ENCODE measurements around the gene SMPD3.

SMPD3 gene

DNA sequence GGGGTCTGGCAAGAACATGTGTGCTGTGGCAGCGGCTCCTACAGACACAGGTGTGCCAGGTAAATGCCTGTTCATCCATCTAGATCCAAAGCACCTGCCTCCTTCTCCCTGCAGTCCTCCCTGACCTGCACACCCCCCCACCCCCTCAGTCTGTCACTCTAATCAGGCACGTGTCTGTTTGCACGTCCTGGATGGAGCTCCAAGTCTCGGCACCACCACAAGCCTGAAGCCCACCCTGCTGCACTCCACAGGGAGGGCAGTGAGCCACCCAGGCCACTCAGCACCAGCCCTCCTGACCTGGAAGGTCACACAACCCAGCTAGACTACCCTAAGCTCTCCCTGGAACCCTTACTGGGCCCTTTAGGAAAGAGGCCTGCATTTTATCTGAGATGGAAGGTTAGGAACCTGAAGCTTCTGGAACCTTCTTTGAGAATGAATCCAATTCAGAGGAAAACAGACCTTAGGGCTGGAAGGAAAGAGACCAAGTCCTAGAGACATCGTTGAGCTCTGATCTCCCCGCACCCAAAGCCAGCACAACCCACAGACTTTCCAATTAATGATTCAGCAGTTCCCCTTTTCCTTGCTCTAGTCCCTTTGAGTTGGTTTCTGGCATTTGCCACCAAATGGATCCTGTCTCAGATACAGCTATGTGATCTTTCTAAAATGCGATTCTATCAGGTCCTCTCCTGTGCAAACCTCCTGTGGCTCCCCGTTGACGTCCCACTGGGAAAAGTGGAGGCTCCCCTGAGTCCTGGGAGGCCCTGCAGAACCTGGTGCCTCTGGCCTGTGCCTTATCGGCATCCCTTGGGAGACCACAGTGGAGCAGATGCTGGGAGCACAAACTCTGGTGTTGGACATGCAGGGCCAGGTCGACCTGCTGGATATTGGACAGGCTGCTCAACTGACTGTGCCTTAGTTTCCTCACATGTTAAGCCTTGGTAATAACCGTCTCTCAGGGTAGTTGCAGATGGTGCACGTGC is 69.6 kb downstream of the SMPD3 start:
- no peak for DNase-seq (ENCODE audit: low spot score)
- TF ChIP-seq, protein P1, sequence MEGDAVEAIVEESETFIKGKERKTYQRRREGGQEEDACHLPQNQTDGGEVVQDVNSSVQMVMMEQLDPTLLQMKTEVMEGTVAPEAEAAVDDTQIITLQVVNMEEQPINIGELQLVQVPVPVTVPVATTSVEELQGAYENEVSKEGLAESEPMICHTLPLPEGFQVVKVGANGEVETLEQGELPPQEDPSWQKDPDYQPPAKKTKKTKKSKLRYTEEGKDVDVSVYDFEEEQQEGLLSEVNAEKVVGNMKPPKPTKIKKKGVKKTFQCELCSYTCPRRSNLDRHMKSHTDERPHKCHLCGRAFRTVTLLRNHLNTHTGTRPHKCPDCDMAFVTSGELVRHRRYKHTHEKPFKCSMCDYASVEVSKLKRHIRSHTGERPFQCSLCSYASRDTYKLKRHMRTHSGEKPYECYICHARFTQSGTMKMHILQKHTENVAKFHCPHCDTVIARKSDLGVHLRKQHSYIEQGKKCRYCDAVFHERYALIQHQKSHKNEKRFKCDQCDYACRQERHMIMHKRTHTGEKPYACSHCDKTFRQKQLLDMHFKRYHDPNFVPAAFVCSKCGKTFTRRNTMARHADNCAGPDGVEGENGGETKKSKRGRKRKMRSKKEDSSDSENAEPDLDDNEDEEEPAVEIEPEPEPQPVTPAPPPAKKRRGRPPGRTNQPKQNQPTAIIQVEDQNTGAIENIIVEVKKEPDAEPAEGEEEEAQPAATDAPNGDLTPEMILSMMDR (IDR thresholded peaks at IDR 0.05; ENCODE audit: extremely low read depth, missing control alignments), result no peak

DNA sequence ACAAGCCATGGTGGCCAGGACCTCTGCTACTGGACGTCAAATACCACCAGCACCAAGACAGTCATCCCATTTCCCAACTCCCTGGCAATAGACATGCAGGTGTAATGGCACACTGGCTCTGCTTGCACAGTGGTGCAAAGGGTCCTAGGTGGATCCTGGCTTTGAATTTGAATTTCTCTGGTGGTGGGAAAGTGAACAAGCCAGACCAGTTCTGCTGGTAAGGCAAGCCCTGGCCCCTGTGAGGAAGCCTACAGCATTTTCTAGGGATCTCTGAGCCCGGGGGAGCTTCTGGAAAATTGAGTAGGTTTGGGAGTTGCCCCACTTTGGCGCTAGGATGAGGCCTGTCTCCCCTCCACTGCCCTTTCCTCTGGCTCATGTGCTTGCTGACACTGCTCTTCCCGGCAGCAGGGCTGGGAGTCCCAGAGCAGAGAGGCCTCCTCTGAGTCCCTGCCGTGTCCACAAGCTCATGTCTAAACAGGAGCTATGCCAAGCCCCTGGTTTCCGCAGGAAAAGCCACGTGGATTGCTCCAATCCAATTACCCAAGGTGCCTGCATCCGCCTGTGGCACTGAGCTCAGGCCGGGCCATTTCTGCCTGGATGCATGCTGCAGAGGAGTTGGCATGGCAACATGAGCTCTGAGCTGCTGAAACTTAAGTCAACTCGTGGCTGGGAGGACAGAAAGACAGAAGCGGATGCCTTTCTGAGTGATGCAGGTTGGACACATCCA is 70.5 kb downstream of the SMPD3 start:
- no peak for DNase-seq (ENCODE audit: low spot score)
- TF ChIP-seq, protein P1 (IDR thresholded peaks at IDR 0.05; ENCODE audit: extremely low read depth, missing control alignments), result no peak

DNA sequence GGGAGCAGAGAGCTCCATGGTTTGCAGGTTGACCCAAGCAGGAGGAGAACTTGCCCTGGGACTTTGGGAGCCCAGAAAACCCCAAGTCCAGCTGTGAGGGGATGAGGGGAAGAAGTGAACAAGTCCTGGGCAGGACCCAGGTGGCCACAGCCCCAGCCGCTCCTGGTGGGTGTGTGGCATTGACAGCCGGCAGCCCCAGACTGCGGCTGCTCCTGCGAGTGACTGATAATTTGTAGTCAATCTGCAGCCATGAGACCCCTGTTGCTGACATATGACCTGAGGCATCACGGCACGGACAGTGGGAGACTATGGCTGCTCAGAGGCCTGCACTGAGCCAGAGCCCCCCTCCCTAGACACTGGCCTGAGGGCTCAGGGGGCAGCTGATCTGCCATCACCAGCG is 71.1 kb downstream of the SMPD3 start:
- TF ChIP-seq, protein P1 (IDR thresholded peaks at IDR 0.05; ENCODE audit: extremely low read depth, missing control alignments), result no peak
- no peak for DNase-seq (ENCODE audit: low spot score)

DNA sequence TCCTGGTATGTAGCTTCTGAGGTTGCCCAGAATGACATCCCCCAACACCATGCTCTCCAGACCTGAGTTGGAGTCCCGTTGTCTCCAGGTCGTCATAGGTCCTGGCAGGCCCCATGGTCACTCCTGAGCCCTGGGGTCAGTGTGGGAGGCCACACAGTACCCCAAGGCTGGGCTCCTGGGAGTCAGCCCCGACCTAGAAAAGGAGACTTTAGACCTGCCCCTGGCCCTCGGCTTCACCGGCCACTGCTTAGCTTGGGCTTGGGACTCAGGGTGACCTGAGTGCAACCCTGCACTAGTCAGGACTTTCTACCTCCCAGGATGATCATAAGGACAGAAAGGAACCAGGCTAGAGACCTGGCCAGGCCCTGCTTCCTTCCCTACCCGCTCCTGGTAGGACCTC is 71.7 kb downstream of the SMPD3 start:
- TF ChIP-seq, protein P1 (IDR thresholded peaks at IDR 0.05; ENCODE audit: extremely low read depth, missing control alignments), result no peak
- DNase-seq (ENCODE audit: low spot score), result no peak

- DNase-seq (ENCODE audit: low spot score), result no peak
- TF ChIP-seq, protein P1 (IDR thresholded peaks at IDR 0.05; ENCODE audit: extremely low read depth, missing control alignments), result no peak
Measured at GRCh38 chr16:68375801-68376536, 72.3 kb downstream of the SMPD3 start.

GRCh38 chr16:68374961-68375660 is 73.2 kb downstream of the SMPD3 start:
- no peak for DNase-seq (ENCODE audit: low spot score)
- TF ChIP-seq, protein P1 (IDR thresholded peaks at IDR 0.05; ENCODE audit: extremely low read depth, missing control alignments), result no peak
